Measurements from ENCODE around the gene USP20.
A peak's percentile ranks its signal among the peaks of the same experiment; 100 is the strongest.

DNA sequence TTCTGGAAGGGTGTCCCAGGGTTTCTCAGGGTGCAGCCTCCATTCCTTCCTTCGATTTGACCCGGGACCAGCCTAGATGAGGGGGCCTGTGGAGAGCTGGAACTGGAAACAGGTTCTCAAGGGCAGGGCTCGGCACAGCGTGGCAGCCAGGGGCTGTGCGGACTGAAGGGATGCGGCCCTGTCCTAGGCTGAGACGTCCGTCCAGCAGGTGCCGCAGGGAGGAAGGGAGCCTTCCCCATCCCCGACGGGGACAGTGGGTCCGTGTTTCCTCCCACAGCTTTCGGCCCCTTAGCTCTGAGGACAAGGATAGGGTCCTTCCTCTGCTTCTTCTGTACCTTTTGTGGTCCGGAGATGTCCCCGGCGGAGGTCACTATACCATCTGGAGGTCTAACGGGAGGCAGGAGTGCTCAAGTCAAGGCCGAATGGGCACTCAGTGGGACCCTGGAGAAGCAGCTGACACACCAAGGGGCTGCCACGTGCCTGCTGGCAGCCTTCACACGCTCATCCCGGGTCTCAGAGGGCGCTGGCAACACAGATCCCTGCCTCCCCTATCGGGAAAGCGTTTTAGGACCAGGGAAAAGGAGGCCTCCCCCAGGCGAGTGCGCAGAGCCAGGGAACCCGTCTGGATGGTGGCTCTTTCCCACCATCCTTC is 49.9 kb downstream of the USP20 start:
- TF ChIP-seq, protein P1, sequence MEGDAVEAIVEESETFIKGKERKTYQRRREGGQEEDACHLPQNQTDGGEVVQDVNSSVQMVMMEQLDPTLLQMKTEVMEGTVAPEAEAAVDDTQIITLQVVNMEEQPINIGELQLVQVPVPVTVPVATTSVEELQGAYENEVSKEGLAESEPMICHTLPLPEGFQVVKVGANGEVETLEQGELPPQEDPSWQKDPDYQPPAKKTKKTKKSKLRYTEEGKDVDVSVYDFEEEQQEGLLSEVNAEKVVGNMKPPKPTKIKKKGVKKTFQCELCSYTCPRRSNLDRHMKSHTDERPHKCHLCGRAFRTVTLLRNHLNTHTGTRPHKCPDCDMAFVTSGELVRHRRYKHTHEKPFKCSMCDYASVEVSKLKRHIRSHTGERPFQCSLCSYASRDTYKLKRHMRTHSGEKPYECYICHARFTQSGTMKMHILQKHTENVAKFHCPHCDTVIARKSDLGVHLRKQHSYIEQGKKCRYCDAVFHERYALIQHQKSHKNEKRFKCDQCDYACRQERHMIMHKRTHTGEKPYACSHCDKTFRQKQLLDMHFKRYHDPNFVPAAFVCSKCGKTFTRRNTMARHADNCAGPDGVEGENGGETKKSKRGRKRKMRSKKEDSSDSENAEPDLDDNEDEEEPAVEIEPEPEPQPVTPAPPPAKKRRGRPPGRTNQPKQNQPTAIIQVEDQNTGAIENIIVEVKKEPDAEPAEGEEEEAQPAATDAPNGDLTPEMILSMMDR (conservative IDR thresholded peaks at IDR 0.05; ENCODE audit: low read length) = 0 out of 2 replicates have a peak, but pooled peaks have one; percentile 3
- no peak for TF ChIP-seq EZH2phosphoT487 (IDR thresholded peaks at IDR 0.05; ENCODE audit: borderline replicate concordance, low read depth, low read length)

Data from OCI-LY7 (cell line).